IMR-90 (cell line): ENCODE data around the gene DDA1. TPM values are rescaled to one million over a fixed set of nuclear protein-coding genes. Genes with fewer than 3 reads are reported as not detected.

Source experiments
- ATAC-seq: fragments of 200-7000 bp; cut with Tn5 transposase; 2 replicates; pipeline ENCODE4 v1.9.1; 2020; ENCODE audit warnings: low read depth, mild to moderate bottlenecking, moderate library complexity
- BruUV-seq: library from RNA; stranded (reverse); fragments of 400-500 nt; replicated peaks from 2 replicates; lab custom pipeline; 2021; lab: Mats Ljungman, UMichigan
- CTCF ChIA-PET: fragments of 300-600 bp; formaldehyde crosslinking; extraction: SDS; loops from one replicate; lab custom pipeline; 2021; ENCODE audit warnings: antibody characterized with exemption; lab: Yijun Ruan, JAX
- POLR2A ChIA-PET: fragments of 300-600 bp; sonication (Branson Sonifier 250); formaldehyde crosslinking; loops from one replicate; lab custom pipeline; 2022; ENCODE audit warnings: antibody characterized with exemption; ENCODE audit not compliant: unreplicated experiment; lab: Charles Lee
- DNase-seq: peaks from one replicate; pipeline ENCODE4 v3.0.0; 2013
- H2AFZ ChIP-seq: replicated peaks from 2 replicates; pipeline ENCODE3; 2013; ENCODE audit warnings: low read length, mild to moderate bottlenecking; ENCODE audit not compliant: poor library complexity
- H2AK5ac ChIP-seq: 2 replicates; pipeline ENCODE4 v1.6.1; 2013; ENCODE audit warnings: low read depth, low read length, inconsistent platforms
- H2AK9ac ChIP-seq: replicated peaks from 2 replicates; pipeline ENCODE3; 2013; ENCODE audit warnings: mild to moderate bottlenecking, low read depth, low read length, moderate library complexity; ENCODE audit not compliant: poor library complexity
- H2BK120ac ChIP-seq: 2 replicates; pipeline ENCODE4 v1.6.1; 2013; ENCODE audit warnings: low read depth, low read length, inconsistent platforms
- H2BK15ac ChIP-seq: 3 replicates; pipeline ENCODE4 v1.6.1; 2013; ENCODE audit warnings: low read depth, low read length, inconsistent platforms
- H2BK20ac ChIP-seq: 2 replicates; pipeline ENCODE4 v1.6.1; 2013; ENCODE audit warnings: low read depth, mild to moderate bottlenecking, inconsistent platforms, low read length, moderate library complexity
- H2BK5ac ChIP-seq: 2 replicates; pipeline ENCODE4 v1.6.1; 2013; ENCODE audit warnings: mild to moderate bottlenecking, low read depth, low read length, inconsistent platforms; ENCODE audit not compliant: poor library complexity, severe bottlenecking
- H3K14ac ChIP-seq: replicated peaks from 2 replicates; pipeline ENCODE4 v1.6.1; 2013; ENCODE audit warnings: low read depth, low read length, inconsistent platforms
- H3K18ac ChIP-seq: 2 replicates; pipeline ENCODE4 v1.6.1; 2013; ENCODE audit warnings: low read depth, low read length, control low read depth
- H3K23ac ChIP-seq: 2 replicates; pipeline ENCODE4 v1.6.1; 2013; ENCODE audit warnings: low read depth, low read length, inconsistent platforms
- H3K27ac ChIP-seq: 2 replicates; pipeline ENCODE4 v1.5.1; 2013; ENCODE audit warnings: mild to moderate bottlenecking, control low read depth, low read length; ENCODE audit not compliant: insufficient read depth
- H3K27me3 ChIP-seq: 2 replicates; pipeline ENCODE4 v1.6.1; 2013; ENCODE audit warnings: low read length; ENCODE audit not compliant: control insufficient read depth, insufficient read depth
- H3K36me3 ChIP-seq: 2 replicates; pipeline ENCODE4 v1.6.1; 2013; ENCODE audit warnings: low read length, mixed read lengths; ENCODE audit not compliant: control insufficient read depth, insufficient read depth
- H3K4ac ChIP-seq: 2 replicates; pipeline ENCODE4 v1.6.1; 2013; ENCODE audit warnings: low read depth, low read length, inconsistent platforms
- H3K4me1 ChIP-seq: 2 replicates; pipeline ENCODE4 v1.6.1; 2013; ENCODE audit warnings: low read length, mixed read lengths; ENCODE audit not compliant: control insufficient read depth, insufficient read depth
- H3K4me2 ChIP-seq: 2 replicates; pipeline ENCODE4 v1.6.1; 2013; ENCODE audit warnings: low read depth, mild to moderate bottlenecking, control low read depth, low read length, moderate library complexity
- H3K4me3 ChIP-seq: 2 replicates; pipeline ENCODE4 v1.5.1; 2013; ENCODE audit warnings: low read depth, mild to moderate bottlenecking, control low read depth, low read length, moderate library complexity; ENCODE audit not compliant: insufficient read depth
- H3K56ac ChIP-seq: 2 replicates; pipeline ENCODE4 v1.6.1; 2013; ENCODE audit warnings: low read length, inconsistent platforms; ENCODE audit not compliant: insufficient read depth; ENCODE audit errors: extremely low read depth
- H3K79me1 ChIP-seq, 2 experiments: 2 replicates each; pipeline ENCODE4 v1.6.1; 2013; ENCODE audit warnings: low read length in 2 of 2, inconsistent platforms in 1 of 2, low read depth in 1 of 2
- H3K9ac ChIP-seq: 2 replicates; pipeline ENCODE4 v1.6.1; 2013; ENCODE audit warnings: low read depth, low read length, control low read depth
- H3K9me1 ChIP-seq: 2 replicates; pipeline ENCODE4 v1.6.1; 2013; ENCODE audit warnings: low read length, inconsistent platforms; ENCODE audit not compliant: insufficient read depth
- H3K9me3 ChIP-seq: 2 replicates; pipeline ENCODE4 v1.6.1; 2013; ENCODE audit warnings: low read length; ENCODE audit not compliant: control insufficient read depth, insufficient read depth
- H4K20me1 ChIP-seq: 2 replicates; pipeline ENCODE4 v1.6.1; 2013; ENCODE audit warnings: low read length, inconsistent platforms; ENCODE audit not compliant: insufficient read depth
- H4K5ac ChIP-seq: 2 replicates; pipeline ENCODE4 v1.6.1; 2013; ENCODE audit warnings: mild to moderate bottlenecking, low read depth, low read length, control low read depth
- H4K8ac ChIP-seq, 2 experiments: 2 replicates each; pipeline ENCODE4 v1.6.1; 2013; ENCODE audit warnings: low read depth in 2 of 2, low read length in 2 of 2, control low read depth in 1 of 2, inconsistent platforms in 1 of 2
- H4K91ac ChIP-seq: 2 replicates; pipeline ENCODE4 v1.6.1; 2013; ENCODE audit warnings: low read depth, low read length, inconsistent platforms; ENCODE audit not compliant: insufficient read depth
- BHLHE40 ChIP-seq: fragments of 150-350 bp; IDR thresholded peaks from 2 replicates; pipeline ENCODE4 v1.6.1; 2016; ENCODE audit warnings: mild to moderate bottlenecking, low read depth, low read length
- CEBPB ChIP-seq: IDR thresholded peaks from 2 replicates; pipeline ENCODE4 v1.6.1; 2012; ENCODE audit warnings: low read depth, low read length, improper control_type of control experiment
- FOS ChIP-seq: fragments of 150-350 bp; IDR thresholded peaks from 2 replicates; pipeline ENCODE4 v1.6.1; 2016; ENCODE audit warnings: low read depth, low read length
- MAFK ChIP-seq: IDR thresholded peaks from 2 replicates; pipeline ENCODE4 v1.6.1; 2012; ENCODE audit warnings: low read depth, low read length, improper control_type of control experiment
- MAZ ChIP-seq: IDR thresholded peaks from 2 replicates; pipeline ENCODE4 v1.6.1; 2012; ENCODE audit warnings: low read depth, mild to moderate bottlenecking, low read length, improper control_type of control experiment, moderate library complexity, borderline replicate concordance
- MXI1 ChIP-seq: IDR thresholded peaks from 2 replicates; pipeline ENCODE4 v1.6.1; 2012; ENCODE audit warnings: low read depth, mild to moderate bottlenecking, low read length, moderate library complexity, borderline replicate concordance
- NFE2L2 ChIP-seq: fragments of 150-350 bp; IDR thresholded peaks from 2 replicates; pipeline ENCODE4 v1.6.1; 2016; ENCODE audit warnings: low read depth, mild to moderate bottlenecking, low read length
- POLR2A ChIP-seq: IDR thresholded peaks from 2 replicates; pipeline ENCODE4 v1.6.1; 2012; ENCODE audit warnings: mild to moderate bottlenecking, low read depth, low read length
- RAD21 ChIP-seq: IDR thresholded peaks from 2 replicates; pipeline ENCODE4 v1.6.1; 2012; ENCODE audit warnings: low read length, improper control_type of control experiment
- SMC3 ChIP-seq: fragments of 150-350 bp; IDR thresholded peaks from 2 replicates; pipeline ENCODE4 v1.6.1; 2016; ENCODE audit warnings: low read depth, mild to moderate bottlenecking, antibody characterized with exemption, low read length, moderate library complexity
- whole genome bisulfite sequencing, 2 experiments: methylation state at CpG; one replicate each; pipeline versions ENCODE4 v1.1.5 to v1.1.7; 2013; ENCODE audit warnings: missing lambda C conversion rate in 2 of 2; ENCODE audit not compliant: insufficient read length in 1 of 2; ENCODE audit errors: extremely low coverage in 2 of 2; 5-methylcytosine and 5-hydroxymethylcytosine counted together
- dilution Hi-C: fragments of 300-500 bp; cut with HindIII; formaldehyde crosslinking; loops from one replicate; pipeline ENCODE4 v1.14.3; 2018; ENCODE audit warnings: low sequenced_read_pairs; ENCODE audit not compliant: unreplicated experiment
- in situ Hi-C: fragments of 300-500 bp; cut with MboI; formaldehyde crosslinking; loops from 3 replicates; pipeline ENCODE4 v1.14.3; 2019; ENCODE audit warnings: low sequenced_read_pairs, inconsistent platforms, mixed read lengths
- intact Hi-C: fragments of 100-400 bp; cut with micrococcal nuclease; formaldehyde crosslinking; loops from 2 replicates; pipeline ENCODE4 v1.10.0; 2022
- polyA plus RNA-seq, 3 experiments: library from polyadenylated mRNA; depleted of rRNA; stranded (reverse); fragments of >200 nt; gene quantifications; 2 replicates each; pipeline ENCODE4 v1.2.3, GENCODE V29; 2012; ENCODE audit warnings: low replicate concordance in 1 of 3
- total RNA-seq: library from RNA; depleted of rRNA; stranded (reverse); fragments of >200 nt; gene quantifications from 2 replicates; pipeline ENCODE4 v1.2.3, GENCODE V29; 2012
- TF ChIP-seq, protein P1 (sequence below): fragments of 150-350 bp; IDR thresholded peaks from 2 replicates; pipeline ENCODE4 v1.6.1; 2016; ENCODE audit warnings: low read depth, mild to moderate bottlenecking, low read length, moderate library complexity, borderline replicate concordance
- TF ChIP-seq, protein P2 (sequence below): fragments of 150-350 bp; IDR thresholded peaks from 2 replicates; pipeline ENCODE4 v1.6.1; 2017; ENCODE audit warnings: mild to moderate bottlenecking, antibody characterized with exemption, low read length, low read depth

DDA1 gene
- total and polyA plus RNA-seq, 2 of the 4 experiments (the other 2 are of a cell fraction), result 33.7 to 87.2 TPM

DNA sequence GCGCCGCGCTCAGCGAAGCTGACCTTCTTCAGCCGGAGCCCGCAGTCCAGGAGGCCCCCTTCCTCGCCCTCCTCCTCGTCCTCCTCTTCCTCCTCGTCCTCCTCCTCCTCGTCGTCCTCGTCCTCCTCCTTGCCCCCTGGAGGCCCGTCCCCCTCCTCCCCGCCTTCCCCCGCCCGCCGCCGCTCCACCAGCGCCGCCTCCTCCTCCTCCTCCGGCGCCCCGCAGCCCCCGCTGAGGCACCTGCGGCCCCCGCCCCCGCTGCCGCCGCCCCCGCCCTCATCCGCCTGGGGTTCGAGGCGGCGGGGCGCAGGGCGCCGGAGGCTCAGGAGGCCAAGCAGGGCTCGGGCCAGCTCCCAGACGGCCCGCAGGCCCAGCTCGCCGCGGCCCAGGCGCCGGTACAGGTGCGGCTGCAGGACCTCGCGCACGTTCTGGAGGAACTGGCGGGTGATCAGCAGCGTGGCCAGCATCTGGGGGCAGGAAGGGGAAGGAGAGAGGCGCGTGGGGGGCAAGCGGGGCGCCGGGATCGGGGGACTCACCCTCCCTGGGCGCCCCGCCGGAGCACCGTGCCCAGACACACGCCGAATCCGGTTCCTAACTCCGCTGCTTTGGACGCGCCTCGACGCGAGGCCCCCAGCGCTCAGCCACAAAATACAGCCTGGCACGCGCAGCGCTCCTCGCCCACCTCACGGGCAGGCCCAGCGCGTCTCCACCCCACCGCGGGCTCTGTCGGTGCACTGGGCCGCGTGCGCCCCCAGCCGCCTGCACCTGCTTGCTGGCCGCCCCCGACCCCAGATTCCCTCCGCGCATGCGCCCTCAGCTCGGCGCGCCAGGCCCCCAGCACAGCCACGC is 19.4 kb downstream of the DDA1 start:
- Histone ChIP-seq H2AK5ac (no peak overlapping the region), H3K79me1 (peaks cover 0 to 13% of the 10 kb centered on the region in 2 experiments; a peak in 2 of 4 replicates), H2BK120ac (no peak overlapping the region), H3K9me1 (no peaks in the 10 kb centered on the region), H3K4me2 (no peak overlapping the region), H2AK9ac (no peak overlapping the region), H3K23ac (no peak overlapping the region), H3K4me1 (0 out of 2 replicates have a peak, but pooled peaks cover 1% of the 10 kb centered on the region), H3K56ac (no peak overlapping the region), H3K4me3 (no peak overlapping the region), H3K36me3 (peaks cover 11% of the 10 kb centered on the region), H4K91ac (no peak overlapping the region), H3K14ac (no peak overlapping the region), H3K27ac (no peak overlapping the region), H3K4ac (no peak overlapping the region), H4K20me1 (no peaks in the 10 kb centered on the region), H2BK5ac (no peak overlapping the region), H2BK15ac (no peak overlapping the region), H3K9me3 (no peaks in the 10 kb centered on the region), H3K9ac (no peak overlapping the region), H3K18ac (no peak overlapping the region), H3K27me3 (no peaks in the 10 kb centered on the region), H4K5ac (no peak overlapping the region), H2AFZ (no peak overlapping the region), H4K8ac (no peak overlapping the region), H2BK20ac (no peak overlapping the region)
- CTCF ChIA-PET, result no interaction called here
- DNase-seq (no peak), ATAC-seq (no peak)
- BruUV-seq, result no TSS peak
- in situ Hi-C loops, result no loop called here
- dilution Hi-C loops, result no loop called here
- POLR2A ChIA-PET, result interaction anchor here (0.6 kb wide), 1 partner anchor 9 kb away, joined by 3 read pairs; no protein-coding TSS in a partner anchor
- WGBS, 2 experiments, result 43% methylated on average over 61 of the region's 94 CpGs; no CpG with 5 or more reads in 1 of the 2 experiments
- intact Hi-C loops, result no loop called here
- TF ChIP-seq SMC3 (no peak), BHLHE40 (no peak), POLR2A (no peak), MXI1 (no peak), CEBPB (no peak), MAFK (no peak), RAD21 (no peak), FOS (no peak), MAZ (no peak), NFE2L2 (no peak)
- TF ChIP-seq, protein P1, sequence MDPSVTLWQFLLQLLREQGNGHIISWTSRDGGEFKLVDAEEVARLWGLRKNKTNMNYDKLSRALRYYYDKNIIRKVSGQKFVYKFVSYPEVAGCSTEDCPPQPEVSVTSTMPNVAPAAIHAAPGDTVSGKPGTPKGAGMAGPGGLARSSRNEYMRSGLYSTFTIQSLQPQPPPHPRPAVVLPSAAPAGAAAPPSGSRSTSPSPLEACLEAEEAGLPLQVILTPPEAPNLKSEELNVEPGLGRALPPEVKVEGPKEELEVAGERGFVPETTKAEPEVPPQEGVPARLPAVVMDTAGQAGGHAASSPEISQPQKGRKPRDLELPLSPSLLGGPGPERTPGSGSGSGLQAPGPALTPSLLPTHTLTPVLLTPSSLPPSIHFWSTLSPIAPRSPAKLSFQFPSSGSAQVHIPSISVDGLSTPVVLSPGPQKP, result no peak
- TF ChIP-seq, protein P2, sequence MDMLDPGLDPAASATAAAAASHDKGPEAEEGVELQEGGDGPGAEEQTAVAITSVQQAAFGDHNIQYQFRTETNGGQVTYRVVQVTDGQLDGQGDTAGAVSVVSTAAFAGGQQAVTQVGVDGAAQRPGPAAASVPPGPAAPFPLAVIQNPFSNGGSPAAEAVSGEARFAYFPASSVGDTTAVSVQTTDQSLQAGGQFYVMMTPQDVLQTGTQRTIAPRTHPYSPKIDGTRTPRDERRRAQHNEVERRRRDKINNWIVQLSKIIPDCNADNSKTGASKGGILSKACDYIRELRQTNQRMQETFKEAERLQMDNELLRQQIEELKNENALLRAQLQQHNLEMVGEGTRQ, result no peak
